GM21737 (cell line): ENCODE measurements around the gene ATXN1.

Experiments
- ATAC-seq: cut with Tn5 transposase; IDR thresholded peaks from one replicate; pipeline ENCODE4 v1.9.1; 2021; ENCODE audit warnings: mild to moderate bottlenecking, moderate library complexity; ENCODE audit not compliant: unreplicated experiment

The ATXN1 gene

GRCh38 chr6:16375843-16376242 lies 385.4 kb downstream of the ATXN1 start:
- no peak for ATAC-seq

- ATAC-seq: no peak
These were observed 386.1 kb downstream of the ATXN1 start for GRCh38 chr6:16375206-16375605.

GRCh38 chr6:16374461-16375200 lies 386.6 kb downstream of the ATXN1 start:
- no peak for ATAC-seq

GRCh38 chr6:16374016-16374415 lies 387.2 kb downstream of the ATXN1 start:
- ATAC-seq: no peak

- ATAC-seq: no peak
These were observed 389.1 kb downstream of the ATXN1 start for GRCh38 chr6:16372029-16372776.

- no peak for ATAC-seq
These were observed 389.9 kb downstream of the ATXN1 start for GRCh38 chr6:16371401-16371800.

- ATAC-seq: no peak
These were observed 390.3 kb downstream of the ATXN1 start for GRCh38 chr6:16370943-16371342.

GRCh38 chr6:16369989-16370388 lies 391.3 kb downstream of the ATXN1 start:
- no peak for ATAC-seq

- ATAC-seq: no peak
These were observed 392.0 kb downstream of the ATXN1 start for GRCh38 chr6:16369140-16369745.

GRCh38 chr6:16367571-16367970 lies 393.7 kb downstream of the ATXN1 start:
- ATAC-seq: no peak

- no peak for ATAC-seq
These were observed 397.5 kb downstream of the ATXN1 start for GRCh38 chr6:16363749-16364148.

GRCh38 chr6:16362819-16363589 lies 398.3 kb downstream of the ATXN1 start:
- no peak for ATAC-seq

GRCh38 chr6:16362296-16362695 lies 399.0 kb downstream of the ATXN1 start:
- no peak for ATAC-seq

GRCh38 chr6:16361861-16362260 lies 399.4 kb downstream of the ATXN1 start:
- ATAC-seq: no peak

- ATAC-seq: no peak
These were observed 400.1 kb downstream of the ATXN1 start for GRCh38 chr6:16361121-16361520.

- ATAC-seq: no peak
These were observed 400.9 kb downstream of the ATXN1 start for GRCh38 chr6:16360365-16360764.

GRCh38 chr6:16359563-16359962 lies 401.7 kb downstream of the ATXN1 start:
- ATAC-seq: no peak

- no peak for ATAC-seq
These were observed 402.6 kb downstream of the ATXN1 start for GRCh38 chr6:16358531-16359138.

- ATAC-seq: no peak
These were observed 405.4 kb downstream of the ATXN1 start for GRCh38 chr6:16355699-16356446.

GRCh38 chr6:16355238-16355637 lies 406.0 kb downstream of the ATXN1 start:
- no peak for ATAC-seq
